DND-41 (cell line): ENCODE results near the gene CNIH2.

Experiments used
- CTCF ChIP-seq: IDR thresholded peaks from 2 replicates; pipeline ENCODE4 v1.5.1; 2012; ENCODE audit warnings: borderline replicate concordance, low read length, moderate library complexity, mild to moderate bottlenecking; ENCODE audit not compliant: poor library complexity, severe bottlenecking; ENCODE audit errors: extremely low read depth
- EZH2 ChIP-seq: IDR thresholded peaks from 3 replicates; pipeline ENCODE4 v1.6.1; 2012; ENCODE audit warnings: borderline replicate concordance, low read depth, mild to moderate bottlenecking, moderate library complexity, low read length, inconsistent platforms; ENCODE audit not compliant: severe bottlenecking

DNA sequence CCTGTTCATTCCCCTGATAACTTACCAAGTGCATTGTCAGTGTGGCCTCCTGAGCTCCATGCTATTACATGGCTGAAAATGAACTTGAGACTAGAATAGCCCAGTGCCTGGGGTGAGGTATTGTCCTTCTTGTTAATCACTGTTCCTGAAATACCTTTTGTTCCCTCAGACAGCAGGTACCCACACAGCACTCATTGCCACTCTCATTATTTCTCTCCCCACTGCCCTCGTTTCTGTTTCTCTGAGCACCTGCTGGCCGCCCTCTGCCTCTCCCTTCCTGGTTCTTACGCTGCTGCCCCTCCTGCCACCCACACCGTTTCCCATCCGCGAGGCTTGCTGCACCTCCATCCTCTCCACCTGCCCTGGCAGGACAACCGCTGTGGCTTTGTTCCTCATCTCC, 46.4 kb upstream of the CNIH2 start:
- TF ChIP-seq CTCF (no peak), EZH2 (no peak)
